Thyroid gland (tissue), 4 donors: ENCODE data around the gene NAA80.

Experiments used
- CTCF ChIP-seq, 6 experiments: fragments of 200-600 bp in 3 of 6; fragments of 450-650 bp in 3 of 6; sonication (generic) in 3 of 6; IDR thresholded peaks; one replicate each; pipeline ENCODE4 v1.5.1; 2016 to 2019; ENCODE audit warnings: antibody characterized with exemption in 6 of 6, mild to moderate bottlenecking in 2 of 6, inconsistent platforms in 1 of 6, moderate library complexity in 1 of 6
- POLR2A ChIP-seq, 2 donors: fragments of 450-650 bp; IDR thresholded peaks; one replicate each; pipeline ENCODE4 v1.6.1; 2017; ENCODE audit warnings: antibody characterized with exemption in 2 of 2, mild to moderate bottlenecking in 2 of 2, moderate library complexity in 1 of 2

GRCh38 chr3:50270422-50271224, 28.6 kb downstream of the NAA80 start:
- TF ChIP-seq CTCF (IDR thresholded peaks at IDR 0.05) (no peak), POLR2A (IDR thresholded peaks at IDR 0.05) (no peak)
